ENCODE data around the gene SRP9.

DNA sequence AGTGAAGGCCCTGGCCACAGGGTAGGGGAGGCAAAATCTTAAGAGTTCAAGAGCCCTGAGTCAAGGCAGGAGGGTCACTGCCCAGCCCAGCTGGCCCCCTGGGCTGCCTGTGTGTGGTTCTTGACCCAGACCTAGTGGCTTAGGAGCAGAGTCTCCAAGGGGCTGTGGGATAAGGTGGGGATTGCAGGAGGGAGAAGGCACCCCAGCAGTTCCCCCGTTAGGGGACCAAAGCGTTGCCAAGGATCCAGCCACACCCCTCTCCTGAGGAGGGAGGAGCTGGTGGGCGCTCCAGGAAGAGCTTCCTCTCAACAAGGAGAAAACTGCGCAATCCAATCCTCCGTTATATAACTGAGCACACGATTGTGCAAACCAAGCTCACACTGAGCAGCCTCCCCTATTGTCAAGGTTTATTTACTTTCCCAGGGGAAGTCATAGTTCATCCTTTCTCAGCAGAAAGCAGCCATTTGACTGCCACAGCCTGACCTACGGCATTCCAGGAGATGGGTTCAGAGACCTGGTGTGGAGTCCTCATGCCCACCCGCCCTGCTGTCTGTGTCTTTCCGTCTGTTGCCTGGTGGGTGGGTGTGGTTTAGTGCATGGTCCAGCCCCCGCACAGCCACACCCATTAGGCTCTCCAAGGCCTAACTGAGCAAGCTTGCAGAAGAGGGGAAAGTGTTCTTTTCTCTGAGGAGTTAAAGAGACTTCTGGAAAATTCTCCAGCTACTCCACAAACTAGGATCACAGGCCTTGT lies 35.8 kb downstream of the SRP9 start:
- TF ChIP-seq, protein P1, sequence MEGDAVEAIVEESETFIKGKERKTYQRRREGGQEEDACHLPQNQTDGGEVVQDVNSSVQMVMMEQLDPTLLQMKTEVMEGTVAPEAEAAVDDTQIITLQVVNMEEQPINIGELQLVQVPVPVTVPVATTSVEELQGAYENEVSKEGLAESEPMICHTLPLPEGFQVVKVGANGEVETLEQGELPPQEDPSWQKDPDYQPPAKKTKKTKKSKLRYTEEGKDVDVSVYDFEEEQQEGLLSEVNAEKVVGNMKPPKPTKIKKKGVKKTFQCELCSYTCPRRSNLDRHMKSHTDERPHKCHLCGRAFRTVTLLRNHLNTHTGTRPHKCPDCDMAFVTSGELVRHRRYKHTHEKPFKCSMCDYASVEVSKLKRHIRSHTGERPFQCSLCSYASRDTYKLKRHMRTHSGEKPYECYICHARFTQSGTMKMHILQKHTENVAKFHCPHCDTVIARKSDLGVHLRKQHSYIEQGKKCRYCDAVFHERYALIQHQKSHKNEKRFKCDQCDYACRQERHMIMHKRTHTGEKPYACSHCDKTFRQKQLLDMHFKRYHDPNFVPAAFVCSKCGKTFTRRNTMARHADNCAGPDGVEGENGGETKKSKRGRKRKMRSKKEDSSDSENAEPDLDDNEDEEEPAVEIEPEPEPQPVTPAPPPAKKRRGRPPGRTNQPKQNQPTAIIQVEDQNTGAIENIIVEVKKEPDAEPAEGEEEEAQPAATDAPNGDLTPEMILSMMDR (IDR thresholded peaks at IDR 0.05 in 8 of 11, conservative IDR thresholded peaks at IDR 0.05 in 3 of 11): no peak
- no peak for TF ChIP-seq POLR2A (IDR thresholded peaks at IDR 0.05)

Measured in spleen (tissue), 7 donors.